HG03521 (cell line): ENCODE results near the gene SHLD3.
"Not testable (repeated sequence)": the region's sequence is repeated elsewhere in the genome, so short reads cannot be mapped to it uniquely, and the experiment has no call there.

Experiments
- ATAC-seq: cut with Tn5 transposase; IDR thresholded peaks from one replicate; pipeline ENCODE4 v1.9.1; 2021; ENCODE audit warnings: mild to moderate bottlenecking, moderate library complexity; ENCODE audit not compliant: unreplicated experiment

SHLD3 gene

DNA sequence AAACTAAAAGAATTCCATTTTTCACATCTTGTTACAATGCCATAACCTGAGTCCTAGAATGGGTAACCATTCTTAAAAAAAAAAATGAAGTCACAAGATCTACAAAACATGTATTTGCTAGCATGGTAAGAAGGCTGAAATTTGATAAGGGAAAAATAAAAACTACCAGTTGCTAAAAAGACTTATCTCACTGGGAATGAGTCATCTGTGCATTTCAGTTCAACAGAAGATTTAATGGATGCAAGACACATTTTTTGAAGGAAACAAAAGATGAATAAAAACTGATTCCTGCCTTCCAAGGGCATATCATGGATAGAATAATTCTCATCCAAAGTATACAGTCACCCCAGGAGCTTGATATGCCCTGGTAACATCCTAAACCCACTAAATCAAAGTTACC, 49.9 kb downstream of the SHLD3 start:
- no peak for ATAC-seq

DNA sequence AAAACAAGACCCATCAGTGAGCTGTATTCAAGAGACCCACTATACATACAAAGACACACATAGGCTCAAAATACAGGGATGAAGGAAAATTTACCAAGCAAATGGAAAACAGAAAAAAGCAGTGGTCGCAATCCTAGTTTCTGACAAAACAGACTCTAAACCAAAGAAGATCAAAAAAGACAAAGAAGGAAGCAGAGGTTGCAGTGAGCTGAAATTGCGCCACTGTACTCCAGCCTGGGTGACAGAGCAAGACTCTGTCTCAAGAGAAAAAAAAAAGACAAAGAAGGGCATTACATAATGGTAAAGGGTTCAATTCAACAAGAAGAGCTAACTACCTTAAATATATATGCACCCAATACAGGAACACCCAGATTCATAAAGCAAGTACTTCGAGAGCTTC, 51.2 kb downstream of the SHLD3 start:
- not testable (repeated sequence) for ATAC-seq
